OCI-LY7 (cell line): Measurements from ENCODE around the gene HCN1. TPM values are rescaled to one million over a fixed set of nuclear protein-coding genes. Genes with fewer than 3 reads are reported as not detected.

Experiments used
- BruUV-seq: library from RNA; stranded (reverse); fragments of 400-500 nt; replicated peaks from 2 replicates; lab custom pipeline; 2021; lab: Mats Ljungman, UMichigan
- CTCF ChIA-PET: fragments of 300-600 bp; sonication (Branson Sonifier 250); formaldehyde crosslinking; loops from one replicate; lab custom pipeline; 2022; ENCODE audit warnings: antibody characterized with exemption; ENCODE audit not compliant: unreplicated experiment; lab: Charles Lee
- POLR2A ChIA-PET: fragments of 300-600 bp; sonication (Branson Sonifier 250); formaldehyde crosslinking; loops from one replicate; lab custom pipeline; 2022; ENCODE audit warnings: antibody characterized with exemption; lab: Charles Lee
- DNase-seq: peaks from one replicate; pipeline ENCODE4 v3.0.0-alpha.2; 2015; ENCODE audit warnings: low spot score
- H2AFZ ChIP-seq: fragments of 200-600 bp; sonication (generic), shearing (Covaris generic); 2 replicates; pipeline ENCODE4 v1.6.1; 2014; ENCODE audit warnings: mild to moderate bottlenecking, antibody characterized with exemption, low read length, moderate library complexity
- H3K27ac ChIP-seq: fragments of 200-600 bp; sonication (generic); 2 replicates; pipeline ENCODE4 v1.5.1; 2014; ENCODE audit warnings: mixed run types, low read depth, mild to moderate bottlenecking, moderate library complexity, low read length, inconsistent platforms; ENCODE audit not compliant: poor library complexity, severe bottlenecking
- H3K36me3 ChIP-seq: fragments of 200-600 bp; sonication (generic); 2 replicates; pipeline ENCODE4 v1.6.1; 2014; ENCODE audit warnings: mild to moderate bottlenecking, antibody characterized with exemption, low read length, moderate library complexity, mixed read lengths; ENCODE audit not compliant: insufficient read depth
- H3K4me1 ChIP-seq: fragments of 200-600 bp; sonication (generic); 2 replicates; pipeline ENCODE4 v1.5.1; 2014; ENCODE audit warnings: mild to moderate bottlenecking, low read length; ENCODE audit not compliant: insufficient read depth, poor library complexity, severe bottlenecking
- H3K4me2 ChIP-seq: fragments of 200-600 bp; sonication (generic); 2 replicates; pipeline ENCODE4 v1.6.1; 2014; ENCODE audit warnings: mild to moderate bottlenecking, low read length
- H3K4me3 ChIP-seq: fragments of 200-600 bp; sonication (generic); 2 replicates; pipeline ENCODE4 v1.5.1; 2014; ENCODE audit warnings: mild to moderate bottlenecking, low read depth, low read length; ENCODE audit not compliant: poor library complexity, severe bottlenecking
- H3K79me2 ChIP-seq: fragments of 200-600 bp; sonication (generic); 2 replicates; pipeline ENCODE4 v1.6.1; 2016; ENCODE audit warnings: low read depth, mild to moderate bottlenecking, low read length, moderate library complexity, mixed read lengths; ENCODE audit not compliant: insufficient read depth
- H3K9me2 ChIP-seq: fragments of 200-600 bp; sonication (generic); 2 replicates; pipeline ENCODE4 v1.6.1; 2016; ENCODE audit warnings: mild to moderate bottlenecking, low read length, mixed read lengths; ENCODE audit not compliant: insufficient read depth
- H3K9me3 ChIP-seq: fragments of 200-600 bp; sonication (generic); 2 replicates; pipeline ENCODE4 v1.6.1; 2014; ENCODE audit warnings: mild to moderate bottlenecking, mixed run types, low read length, mixed read lengths
- H4K20me1 ChIP-seq: fragments of 200-600 bp; sonication (generic); 2 replicates; pipeline ENCODE4 v1.6.1; 2014; ENCODE audit warnings: mild to moderate bottlenecking, antibody characterized with exemption, low read length, moderate library complexity, mixed read lengths; ENCODE audit not compliant: insufficient read depth
- EZH2phosphoT487 ChIP-seq: fragments of 200-600 bp; sonication (generic); IDR thresholded peaks from 2 replicates; pipeline ENCODE4 v1.6.1; 2018; ENCODE audit warnings: low read depth, borderline replicate concordance, mild to moderate bottlenecking, mixed run types, antibody characterized with exemption, low read length, moderate library complexity, mixed read lengths
- intact Hi-C: fragments of 100-400 bp; cut with micrococcal nuclease; formaldehyde crosslinking; loops from one replicate; pipeline ENCODE4 v1.10.0; 2022; ENCODE audit not compliant: unreplicated experiment
- total RNA-seq, 2 experiments: library from RNA; depleted of rRNA in 1 of 2; stranded (reverse); fragments of >200 nt in 1 of 2; shearing (Covaris generic) in 1 of 2; gene quantifications; 2 replicates each; pipeline ENCODE4 v1.2.3, GENCODE V29; 2014 to 2022
- TF ChIP-seq, protein P1 (sequence below): fragments of 200-600 bp; sonication (generic); conservative IDR thresholded peaks from 2 replicates; pipeline ENCODE4 v1.5.1; 2014; ENCODE audit warnings: mild to moderate bottlenecking, antibody characterized with exemption, low read length, moderate library complexity, mixed read lengths

HCN1 gene
- total RNA-seq, 2 experiments from 2014 or later = not detected

DNA sequence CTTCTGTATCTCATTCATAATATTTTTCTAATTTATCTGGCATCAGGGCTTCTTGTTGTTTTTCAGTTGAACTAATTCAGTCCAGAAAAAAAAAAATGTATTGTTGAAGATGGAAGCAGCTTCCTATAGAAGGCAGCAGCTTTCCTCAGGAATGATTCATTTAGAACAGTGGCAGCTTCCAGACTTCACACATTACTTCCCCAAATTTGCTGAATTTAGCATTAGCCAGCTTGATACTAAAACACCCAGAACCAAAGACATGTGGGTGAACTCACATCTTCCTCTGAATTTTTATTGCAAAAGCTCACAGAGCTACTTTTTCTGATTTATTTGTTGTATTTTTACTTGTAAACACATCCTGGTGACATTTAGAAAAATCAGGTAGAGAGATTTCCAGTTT is 53.8 kb downstream of the HCN1 start:
- Histone ChIP-seq H3K79me2 (no peaks in the 10 kb centered on the region), H3K4me3 (no peak overlapping the region), H3K4me2 (no peak overlapping the region), H4K20me1 (no peaks in the 10 kb centered on the region), H3K27ac (no peak overlapping the region), H2AFZ (no peak overlapping the region), H3K9me2 (no peaks in the 10 kb centered on the region), H3K36me3 (no peaks in the 10 kb centered on the region), H3K4me1 (no peaks in the 10 kb centered on the region), H3K9me3 (no peaks in the 10 kb centered on the region)
- no peak for TF ChIP-seq EZH2phosphoT487
- TF ChIP-seq, protein P1, sequence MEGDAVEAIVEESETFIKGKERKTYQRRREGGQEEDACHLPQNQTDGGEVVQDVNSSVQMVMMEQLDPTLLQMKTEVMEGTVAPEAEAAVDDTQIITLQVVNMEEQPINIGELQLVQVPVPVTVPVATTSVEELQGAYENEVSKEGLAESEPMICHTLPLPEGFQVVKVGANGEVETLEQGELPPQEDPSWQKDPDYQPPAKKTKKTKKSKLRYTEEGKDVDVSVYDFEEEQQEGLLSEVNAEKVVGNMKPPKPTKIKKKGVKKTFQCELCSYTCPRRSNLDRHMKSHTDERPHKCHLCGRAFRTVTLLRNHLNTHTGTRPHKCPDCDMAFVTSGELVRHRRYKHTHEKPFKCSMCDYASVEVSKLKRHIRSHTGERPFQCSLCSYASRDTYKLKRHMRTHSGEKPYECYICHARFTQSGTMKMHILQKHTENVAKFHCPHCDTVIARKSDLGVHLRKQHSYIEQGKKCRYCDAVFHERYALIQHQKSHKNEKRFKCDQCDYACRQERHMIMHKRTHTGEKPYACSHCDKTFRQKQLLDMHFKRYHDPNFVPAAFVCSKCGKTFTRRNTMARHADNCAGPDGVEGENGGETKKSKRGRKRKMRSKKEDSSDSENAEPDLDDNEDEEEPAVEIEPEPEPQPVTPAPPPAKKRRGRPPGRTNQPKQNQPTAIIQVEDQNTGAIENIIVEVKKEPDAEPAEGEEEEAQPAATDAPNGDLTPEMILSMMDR = no peak
- CTCF ChIA-PET = no interaction called here
- DNase-seq = no peak
- no TSS peak for BruUV-seq
- intact Hi-C loops = no loop called here
- POLR2A ChIA-PET = no interaction called here

DNA sequence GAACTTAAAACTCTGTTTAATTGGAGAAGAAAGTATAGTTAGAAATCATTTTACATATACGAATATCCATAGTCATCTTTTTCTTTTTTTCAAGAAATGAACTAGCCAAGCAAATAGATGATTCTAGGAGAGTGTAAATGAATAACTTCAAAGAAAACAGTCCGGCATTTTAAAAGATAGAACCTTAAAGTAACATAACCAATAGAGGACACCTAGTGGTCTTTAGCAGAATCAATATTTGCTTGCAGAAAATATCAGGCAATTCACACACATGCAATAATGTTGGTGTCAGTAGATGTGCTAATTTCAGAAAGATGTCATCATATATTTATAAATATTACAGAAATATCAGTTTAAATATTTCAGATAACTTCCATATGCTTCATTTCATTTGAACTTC is 57.1 kb downstream of the HCN1 start:
- H3K79me2 ChIP-seq = no peaks in the 10 kb centered on the region
- BruUV-seq = no TSS peak
- H3K4me3 ChIP-seq = no peak overlapping the region
- no peak for TF ChIP-seq EZH2phosphoT487
- TF ChIP-seq, protein P1 = peak; percentile 57; the same call in 1 of the 2 replicates
- DNase-seq = no peak
- H3K4me1 ChIP-seq = no peaks in the 10 kb centered on the region
- ChIA-PET POLR2A (no interaction called here), CTCF (no interaction called here)
- H4K20me1 ChIP-seq = no peaks in the 10 kb centered on the region
- no peaks in the 10 kb centered on the region for H3K9me3 ChIP-seq
- no peaks in the 10 kb centered on the region for H3K36me3 ChIP-seq
- no peaks in the 10 kb centered on the region for H3K9me2 ChIP-seq
- intact Hi-C loops = no loop called here
- no peak overlapping the region for H3K4me2 ChIP-seq
- H3K27ac ChIP-seq = no peak overlapping the region
- no peak overlapping the region for H2AFZ ChIP-seq

DNA sequence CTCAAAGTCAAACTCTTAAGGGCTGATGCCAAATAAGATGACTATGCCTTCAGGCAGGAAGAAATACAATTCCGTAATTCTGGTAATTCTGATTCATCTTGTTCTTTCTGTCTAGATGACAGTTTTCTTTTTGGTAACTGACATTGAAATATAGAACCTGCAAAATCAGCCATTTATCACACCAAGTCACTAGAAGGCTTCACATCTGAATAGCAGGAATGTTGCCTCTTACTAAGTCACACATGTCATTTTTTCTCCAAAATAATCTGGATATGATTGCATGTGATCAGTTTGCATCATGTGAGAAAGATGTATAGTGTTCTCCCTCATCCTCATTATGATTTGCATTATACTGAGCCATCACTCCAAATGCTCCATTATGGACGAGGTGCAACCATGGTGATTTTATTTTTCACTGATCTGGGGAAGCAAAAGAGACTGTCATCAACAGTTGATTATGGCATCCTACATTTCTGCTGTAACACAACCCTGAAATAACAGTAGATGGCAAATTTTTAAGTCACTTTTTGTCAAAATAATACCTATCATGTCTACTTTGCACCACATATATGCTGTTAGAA is 69.0 kb downstream of the HCN1 start:
- Histone ChIP-seq H3K4me3 (no peak overlapping the region), H3K9me3 (no peaks in the 10 kb centered on the region)
- POLR2A ChIA-PET = no interaction called here

More for the DNA sequence above, 69.0 kb downstream of the HCN1 start:
- Histone ChIP-seq H3K4me1 (no peaks in the 10 kb centered on the region), H3K9me2 (no peaks in the 10 kb centered on the region), H3K36me3 (no peaks in the 10 kb centered on the region), H2AFZ (no peak overlapping the region), H4K20me1 (no peaks in the 10 kb centered on the region), H3K79me2 (no peaks in the 10 kb centered on the region), H3K4me2 (no peak overlapping the region), H3K27ac (no peak overlapping the region)
- DNase-seq = no peak
- BruUV-seq = no TSS peak
- no peak for TF ChIP-seq EZH2phosphoT487
- TF ChIP-seq, protein P1 = no peak
- CTCF ChIA-PET = no interaction called here
- intact Hi-C loops = no loop called here
